IMR-90 (cell line): ENCODE results near the gene MYNN. TPM values are rescaled to one million over a fixed set of nuclear protein-coding genes. Genes with fewer than 3 reads are reported as not detected.

ENCODE experiments used
- CEBPB ChIP-seq: IDR thresholded peaks from 2 replicates; pipeline ENCODE4 v1.6.1; 2012; ENCODE audit warnings: low read depth, low read length, improper control_type of control experiment
- ELK1 ChIP-seq: fragments of 150-350 bp; IDR thresholded peaks from 2 replicates; pipeline ENCODE4 v1.6.1; 2016; ENCODE audit warnings: low read depth, mild to moderate bottlenecking, low read length, moderate library complexity, borderline replicate concordance
- NFE2L2 ChIP-seq: fragments of 150-350 bp; IDR thresholded peaks from 2 replicates; pipeline ENCODE4 v1.6.1; 2016; ENCODE audit warnings: low read depth, mild to moderate bottlenecking, low read length
- POLR2A ChIP-seq: IDR thresholded peaks from 2 replicates; pipeline ENCODE4 v1.6.1; 2012; ENCODE audit warnings: mild to moderate bottlenecking, low read depth, low read length
- polyA plus RNA-seq, 3 experiments: library from polyadenylated mRNA; depleted of rRNA; stranded (reverse); fragments of >200 nt; gene quantifications; 2 replicates each; pipeline ENCODE4 v1.2.3, GENCODE V29; 2012; ENCODE audit warnings: low replicate concordance in 1 of 3
- total RNA-seq: library from RNA; depleted of rRNA; stranded (reverse); fragments of >200 nt; gene quantifications from 2 replicates; pipeline ENCODE4 v1.2.3, GENCODE V29; 2012

MYNN gene
- total and polyA plus RNA-seq, 2 of the 4 experiments (the other 2 are of a cell fraction): 11.8 to 26.9 TPM

GRCh38 chr3:169836078-169836941, 63.1 kb downstream of the MYNN start (continued):
- no peak for TF ChIP-seq ELK1
- no peak for TF ChIP-seq NFE2L2
- no peak for TF ChIP-seq CEBPB
- no peak for TF ChIP-seq POLR2A
